Astrocyte of the hippocampus (primary cell): Measurements from ENCODE around the gene TRAIP.
A peak's percentile ranks its signal among the peaks of the same experiment; 100 is the strongest.
"Not testable (repeated sequence)": the region's sequence is repeated elsewhere in the genome, so short reads cannot be mapped to it uniquely, and the experiment has no call there.

Experiments
- DNase-seq: peaks from one replicate; pipeline ENCODE4 v3.0.0; 2011; ENCODE audit warnings: low read depth, low spot score

Gene TRAIP

GRCh38 chr3:49823131-49823530 lies 33.2 kb downstream of the TRAIP start:
- not testable (repeated sequence) for DNase-seq

DNA sequence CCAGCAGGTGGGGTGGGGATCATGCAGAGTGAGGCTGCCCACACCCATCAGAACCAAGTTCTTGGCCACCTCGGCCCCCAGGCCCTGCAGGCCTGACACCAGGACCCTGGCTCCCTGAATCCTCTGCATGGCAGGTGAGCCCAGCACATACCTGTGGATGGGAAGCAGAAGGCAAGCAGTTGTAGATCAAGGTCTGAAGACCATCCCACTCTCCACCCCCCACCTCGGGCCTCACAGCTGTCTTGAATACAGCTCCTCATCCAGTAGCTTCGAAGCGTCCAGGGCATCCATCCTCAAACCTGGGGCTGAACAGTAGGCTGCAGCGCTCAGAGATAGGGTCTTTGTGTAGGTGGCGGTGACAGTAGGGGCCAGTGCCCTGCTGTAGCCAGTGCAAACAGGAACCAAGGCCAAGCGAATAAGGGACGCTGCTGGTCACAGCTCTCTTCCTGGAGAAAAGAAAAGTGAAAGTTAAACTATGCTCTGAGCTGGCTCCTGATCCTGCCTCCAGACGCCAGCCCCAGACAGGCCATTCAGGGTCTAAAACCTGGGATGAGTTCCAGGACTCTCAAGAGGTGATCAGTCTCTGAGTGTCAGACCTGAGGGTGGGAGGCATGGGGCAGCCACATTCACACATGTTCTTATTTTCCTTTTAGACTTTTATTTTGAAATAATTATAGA lies 42.7 kb downstream of the TRAIP start, which contains the start of gene UBA7:
UBA7 (minus strand) TSS at position 457 of the 678 bp plus-strand sequence; CDS start at position 291, 166 bp downstream.
- DNase-seq: peak; percentile 84

GRCh38 chr3:49812916-49813496 lies 43.4 kb downstream of the TRAIP start:
- no peak for DNase-seq

DNA sequence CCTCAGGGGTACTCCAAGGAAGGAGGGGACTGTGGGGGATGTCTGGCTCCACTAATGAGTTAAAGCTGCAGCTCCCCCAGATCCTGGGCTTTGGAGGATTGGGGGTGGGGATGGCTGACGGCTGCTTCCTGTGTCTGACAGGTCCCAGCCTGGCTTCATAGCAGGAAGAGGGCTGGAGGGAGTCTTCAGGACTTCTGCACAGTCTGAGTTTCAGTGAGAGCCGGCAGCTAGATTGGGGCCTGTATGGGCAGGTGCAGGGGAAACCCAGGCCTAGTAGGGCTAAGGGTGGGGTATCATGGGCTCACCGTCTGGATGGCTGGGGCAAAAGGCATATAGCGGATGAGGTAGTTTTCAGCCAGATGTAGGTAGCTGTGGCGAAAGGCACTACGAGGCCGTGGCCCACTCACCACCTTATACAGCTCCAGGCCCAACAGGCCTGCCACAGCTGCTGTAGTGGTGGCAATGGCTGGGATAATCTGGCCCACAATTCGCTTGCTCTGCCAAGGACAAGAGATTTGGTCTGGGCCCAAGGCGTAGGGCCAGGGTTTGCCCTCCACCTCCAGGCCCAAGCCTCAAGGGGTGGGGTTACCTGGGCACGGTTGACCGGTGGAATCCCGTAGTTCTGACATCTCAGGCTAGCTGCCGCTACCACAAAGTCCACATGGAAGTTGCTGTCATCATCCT lies 48.8 kb downstream of the TRAIP start:
- no peak for DNase-seq

- DNase-seq: no peak
These were observed 49.5 kb downstream of the TRAIP start for GRCh38 chr3:49806850-49807249.

DNA sequence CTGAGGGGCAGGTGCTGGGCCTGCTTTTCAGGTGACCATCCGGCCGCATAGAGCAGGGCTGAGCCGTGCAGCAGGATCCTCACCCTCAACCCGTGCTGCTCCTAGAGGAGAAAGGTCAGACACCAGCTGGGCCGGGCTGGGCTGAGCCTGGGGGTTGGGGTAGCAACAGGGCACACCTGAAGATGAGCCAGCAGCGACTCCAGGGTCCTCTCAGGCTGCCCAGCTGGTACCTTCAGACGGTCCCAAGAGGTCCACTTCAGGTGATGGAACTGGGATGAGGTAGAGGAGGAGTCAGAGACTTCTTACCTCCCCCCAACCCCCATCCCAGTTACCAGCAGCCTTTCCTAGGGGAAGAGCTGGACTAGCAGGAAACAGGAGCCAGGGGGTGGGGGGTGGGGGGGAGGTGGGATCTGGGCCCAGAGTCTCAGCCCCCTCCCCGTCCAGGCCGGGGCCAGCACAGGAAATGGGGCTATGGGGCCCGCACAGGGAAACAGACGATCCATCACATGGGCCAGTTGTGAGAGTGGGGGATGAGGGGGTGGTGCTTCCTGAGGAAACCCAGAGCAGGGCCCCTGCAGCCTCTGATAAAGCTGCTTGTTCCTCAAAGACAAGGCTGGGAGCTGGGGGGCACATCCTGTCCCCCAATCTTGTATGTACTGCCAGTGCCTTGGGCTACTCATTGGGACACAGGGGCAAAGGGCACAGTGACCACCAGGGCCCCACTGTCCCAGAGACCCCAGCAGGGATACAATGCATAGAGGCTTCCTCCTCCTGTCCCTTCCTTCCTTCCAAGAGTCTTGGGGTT lies 50.3 kb downstream of the TRAIP start:
- DNase-seq: no peak

- no peak for DNase-seq
These were observed 51.0 kb downstream of the TRAIP start for GRCh38 chr3:49805367-49805782.

GRCh38 chr3:49804141-49805041 lies 52.0 kb downstream of the TRAIP start:
- DNase-seq: no peak

- DNase-seq: peak; percentile 36
These were observed 52.8 kb downstream of the TRAIP start for GRCh38 chr3:49803465-49804140.

DNA sequence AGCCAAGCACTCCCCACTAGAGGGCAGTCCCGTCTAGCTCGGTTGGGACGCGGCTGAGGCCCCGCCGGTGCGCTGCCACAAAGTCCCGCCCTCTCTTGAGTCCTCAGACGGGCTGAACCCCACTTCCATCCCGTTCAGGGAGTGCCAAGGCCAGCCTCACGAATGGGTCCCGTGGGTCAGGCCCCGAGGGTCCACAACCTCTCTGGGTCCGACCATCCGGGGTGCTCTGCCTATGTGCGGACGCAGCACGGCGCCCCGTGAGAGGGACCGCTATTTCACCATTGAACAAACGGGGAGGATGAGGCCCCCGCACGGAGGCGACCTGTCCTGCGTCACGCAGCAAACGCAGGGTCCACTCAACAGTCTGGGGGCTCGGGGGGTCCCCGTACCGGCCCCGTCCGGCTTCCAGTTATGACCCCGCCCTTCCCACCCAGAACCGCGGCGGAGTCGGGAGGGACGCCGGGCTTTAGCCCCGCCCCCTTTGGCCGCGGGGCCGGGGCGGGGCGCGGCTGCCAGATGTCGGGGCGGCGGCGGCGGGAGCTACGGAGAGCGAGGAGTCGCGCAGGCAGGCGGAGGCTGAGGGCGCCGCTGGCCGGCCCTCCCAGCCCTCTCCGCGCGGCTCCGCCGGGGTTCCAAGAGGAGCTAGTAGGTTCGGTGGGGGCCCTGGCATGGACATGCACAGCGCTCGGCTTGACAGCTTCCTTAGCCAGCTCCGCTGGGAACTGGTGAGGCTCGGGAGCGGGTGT lies 53.5 kb downstream of the TRAIP start, which contains the start of gene INKA1:
INKA1 (plus strand) TSS at position 543 of the 746 bp plus-strand sequence; CDS start at position 675, 132 bp downstream.
- DNase-seq: peak; percentile 93

DNA sequence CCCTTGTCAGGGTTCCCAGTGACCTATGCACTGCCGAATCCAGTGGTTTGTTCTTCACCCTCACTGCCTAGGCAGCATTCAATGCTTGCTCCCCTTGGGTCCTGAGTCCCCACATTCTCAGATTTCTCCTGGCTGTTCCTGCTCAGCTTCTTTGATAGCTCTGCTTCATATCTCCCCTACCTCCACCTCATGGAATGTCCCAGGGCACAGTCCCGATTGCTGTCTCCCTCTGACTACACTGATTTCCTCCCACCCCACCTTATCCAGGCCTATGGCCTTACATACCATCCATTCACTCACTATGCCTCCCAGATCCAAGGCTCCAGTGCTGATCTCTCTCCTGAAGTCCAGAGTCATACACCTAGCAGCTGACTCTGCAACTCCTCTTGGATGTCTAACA lies 55.2 kb downstream of the TRAIP start:
- no peak for DNase-seq

GRCh38 chr3:49799761-49800160 lies 56.6 kb downstream of the TRAIP start, which contains the start of gene CDHR4:
Gene CDHR4, minus strand, starts transcription at chr3:49799873. Its CDS starts 61 bp downstream, at chr3:49799812.
- peak; percentile 33 for DNase-seq

- DNase-seq: no peak
These were observed 57.3 kb downstream of the TRAIP start for GRCh38 chr3:49799105-49799504.

GRCh38 chr3:49794926-49795905 lies 61.1 kb downstream of the TRAIP start:
- no peak for DNase-seq

DNA sequence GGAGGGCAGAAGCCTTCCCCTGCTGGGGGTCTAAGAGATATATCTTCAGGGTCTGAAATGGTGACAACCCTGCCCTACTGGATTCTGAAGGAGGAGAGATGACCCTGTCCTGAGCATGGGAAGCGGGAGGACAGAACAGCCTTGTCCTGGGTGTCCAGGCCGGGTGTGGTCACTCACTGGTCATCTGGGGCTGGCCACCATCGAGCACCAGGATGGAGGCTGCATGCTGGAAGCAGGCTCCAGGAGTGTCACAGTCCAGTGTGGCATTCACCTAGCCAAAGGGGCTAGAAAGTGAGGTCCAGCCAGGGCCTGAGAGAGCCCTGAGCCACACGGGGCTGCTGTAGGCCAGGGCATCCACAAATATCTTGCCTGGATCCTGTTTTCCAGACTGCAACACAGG lies 61.9 kb downstream of the TRAIP start:
- no peak for DNase-seq

DNA sequence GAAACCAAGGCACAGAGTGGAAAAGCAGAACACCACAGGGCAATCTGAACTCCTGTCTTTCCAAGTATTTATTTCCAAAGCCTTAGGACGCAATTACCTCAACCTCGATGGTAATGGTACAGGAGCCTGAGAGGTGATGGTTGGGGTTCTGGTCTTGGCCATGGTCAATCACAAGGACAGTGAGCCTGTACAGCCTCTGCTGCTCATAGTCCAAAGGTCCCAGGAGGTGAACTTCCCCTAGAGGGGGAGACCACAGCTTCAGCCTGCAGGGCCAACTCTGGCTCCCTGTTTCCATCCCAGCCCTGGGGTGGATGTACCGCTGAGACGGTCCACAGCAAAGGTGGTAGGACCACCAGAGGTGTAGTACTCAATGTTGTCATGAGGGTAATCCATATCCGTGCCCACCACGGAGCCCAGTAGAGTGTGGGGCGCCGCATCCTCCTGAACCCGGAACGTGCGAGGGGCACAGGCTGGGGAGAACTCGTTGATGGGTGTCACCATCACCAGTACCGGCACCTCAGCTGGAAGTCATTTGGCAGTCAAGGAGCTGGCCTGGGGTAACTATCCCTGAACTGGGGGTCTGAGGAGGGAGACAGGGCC lies 62.8 kb downstream of the TRAIP start:
- no peak for DNase-seq

- no peak for DNase-seq
These were observed 63.8 kb downstream of the TRAIP start for GRCh38 chr3:49792371-49793150.
